WTC11 (cell line): ENCODE measurements around the gene SPAG9. TPM values are rescaled to one million over a fixed set of nuclear protein-coding genes. Genes with fewer than 3 reads are reported as not detected.

ENCODE experiments used
- ATAC-seq: fragments of 200-7000 bp; cut with Tn5 transposase; 2 replicates; pipeline ENCODE4 v1.10.0; 2021; ENCODE audit warnings: mild to moderate bottlenecking, moderate library complexity
- CTCF ChIA-PET: fragments of 300-600 bp; sonication (Branson Sonifier 250); formaldehyde crosslinking; loops from one replicate; lab custom pipeline; 2021; ENCODE audit warnings: antibody characterized with exemption; lab: Charles Lee
- POLR2A ChIA-PET: fragments of 350-600 bp; sonication (Branson Sonifier 250); formaldehyde crosslinking; loops from one replicate; lab custom pipeline; 2021; ENCODE audit warnings: antibody characterized with exemption; lab: Charles Lee
- DNase-seq: peaks from one replicate; pipeline ENCODE4 v3.0.0; 2021; ENCODE audit warnings: low spot score
- H3K27ac Mint-ChIP-seq: 2 replicates; pipeline ENCODE4 v1.8.0; 2021; ENCODE audit warnings: mixed read lengths
- H3K27me3 Mint-ChIP-seq: 2 replicates; pipeline ENCODE4 v1.8.0; 2021; ENCODE audit warnings: low read depth, mild to moderate bottlenecking, moderate library complexity, mixed read lengths
- H3K36me3 Mint-ChIP-seq: 2 replicates; pipeline ENCODE4 v1.8.0; 2021; ENCODE audit warnings: mixed read lengths
- H3K4me1 Mint-ChIP-seq: 2 replicates; pipeline ENCODE4 v1.8.0; 2022; ENCODE audit warnings: mixed read lengths
- H3K4me3 Mint-ChIP-seq: 2 replicates; pipeline ENCODE4 v1.8.0; 2021; ENCODE audit warnings: mild to moderate bottlenecking, moderate library complexity, mixed read lengths
- H3K9me3 Mint-ChIP-seq: 2 replicates; pipeline ENCODE4 v1.8.0; 2021; ENCODE audit warnings: mixed read lengths
- AFF4 ChIP-seq: sonication (generic); formaldehyde crosslinking; IDR thresholded peaks from 2 replicates; pipeline ENCODE4 v1.8.1; 2023; ENCODE audit warnings: mild to moderate bottlenecking, missing genetic modification reagents, borderline replicate concordance
- CREB1 ChIP-seq: sonication (generic); formaldehyde crosslinking; IDR thresholded peaks from 2 replicates; pipeline ENCODE4 v1.8.0; 2023; ENCODE audit warnings: mild to moderate bottlenecking, missing genetic modification reagents
- CTCF ChIP-seq: fragments of 200-600 bp; IDR thresholded peaks from 2 replicates; pipeline ENCODE4 v1.8.0; 2022; ENCODE audit warnings: antibody characterized with exemption
- E2F4 ChIP-seq: sonication (generic); formaldehyde crosslinking; IDR thresholded peaks from 2 replicates; pipeline ENCODE4 v1.8.1; 2022; ENCODE audit warnings: low read depth, mild to moderate bottlenecking, moderate library complexity, missing genetic modification reagents, borderline replicate concordance
- E2F5 ChIP-seq: sonication (generic); formaldehyde crosslinking; IDR thresholded peaks from 2 replicates; pipeline ENCODE4 v1.8.1; 2022; ENCODE audit warnings: mild to moderate bottlenecking, moderate library complexity, missing genetic modification reagents
- ERG ChIP-seq: fragments of 250-450 bp; sonication (Bioruptor Pico); IDR thresholded peaks from 2 replicates; pipeline ENCODE4 v1.8.0; 2021; ENCODE audit warnings: mild to moderate bottlenecking
- ESRRA ChIP-seq: sonication (generic); formaldehyde crosslinking; IDR thresholded peaks from 2 replicates; pipeline ENCODE4 v1.8.1; 2022; ENCODE audit warnings: mild to moderate bottlenecking, missing genetic modification reagents, borderline replicate concordance
- GABPB1 ChIP-seq: sonication (generic); formaldehyde crosslinking; IDR thresholded peaks from 2 replicates; pipeline ENCODE4 v1.8.1; 2023; ENCODE audit warnings: mild to moderate bottlenecking, missing genetic modification reagents
- GRHL2 ChIP-seq: fragments of 250-450 bp; sonication (Bioruptor Pico); IDR thresholded peaks from 2 replicates; pipeline ENCODE4 v1.8.0; 2022; ENCODE audit warnings: mild to moderate bottlenecking, moderate library complexity; ENCODE audit not compliant: insufficient replicate concordance, severe bottlenecking
- GTF2I ChIP-seq: fragments of 250-450 bp; sonication (Bioruptor Pico); conservative IDR thresholded peaks from 2 replicates; pipeline ENCODE4 v1.4.0; 2021; ENCODE audit warnings: mild to moderate bottlenecking
- HMGA2 ChIP-seq: fragments of 250-450 bp; sonication (Bioruptor Pico); IDR thresholded peaks from 2 replicates; pipeline ENCODE4 v1.4.0; 2021; ENCODE audit warnings: mild to moderate bottlenecking, moderate library complexity
- JAZF1 ChIP-seq: fragments of 250-450 bp; sonication (Bioruptor Pico); IDR thresholded peaks from 2 replicates; pipeline ENCODE4 v1.9.0; 2021; ENCODE audit warnings: moderate library complexity, mild to moderate bottlenecking, inconsistent platforms
- MLX ChIP-seq: sonication (generic); formaldehyde crosslinking; IDR thresholded peaks from 2 replicates; pipeline ENCODE4 v1.8.1; 2023; ENCODE audit warnings: mild to moderate bottlenecking, missing genetic modification reagents, moderate library complexity
- NFE2L1 ChIP-seq: sonication (generic); formaldehyde crosslinking; IDR thresholded peaks from 2 replicates; pipeline ENCODE4 v1.8.1; 2023; ENCODE audit warnings: missing genetic modification reagents
- PRDM15 ChIP-seq: sonication (generic); formaldehyde crosslinking; IDR thresholded peaks from 2 replicates; pipeline ENCODE4 v1.8.0; 2022; ENCODE audit warnings: missing genetic modification reagents
- RELA ChIP-seq: sonication (generic); formaldehyde crosslinking; IDR thresholded peaks from 2 replicates; pipeline ENCODE4 v1.8.1; 2022; ENCODE audit warnings: missing genetic modification reagents, mild to moderate bottlenecking, borderline replicate concordance
- RORB ChIP-seq: fragments of 250-450 bp; sonication (Bioruptor Pico); IDR thresholded peaks from 2 replicates; pipeline ENCODE4 v1.9.0; 2021; ENCODE audit warnings: mild to moderate bottlenecking
- SMAD3 ChIP-seq: sonication (generic); formaldehyde crosslinking; IDR thresholded peaks from 2 replicates; pipeline ENCODE4 v1.8.0; 2022; ENCODE audit warnings: missing genetic modification reagents, mild to moderate bottlenecking, borderline replicate concordance
- TEAD1 ChIP-seq: sonication (generic); formaldehyde crosslinking; IDR thresholded peaks from 2 replicates; pipeline ENCODE4 v1.8.0; 2022; ENCODE audit warnings: mild to moderate bottlenecking, missing genetic modification reagents
- ZMAT4 ChIP-seq: fragments of 250-450 bp; sonication (Bioruptor Pico); IDR thresholded peaks from 2 replicates; pipeline ENCODE4 v1.9.0; 2021; ENCODE audit warnings: mild to moderate bottlenecking
- ZNF138 ChIP-seq: sonication (generic); formaldehyde crosslinking; conservative IDR thresholded peaks from 2 replicates; pipeline ENCODE4 v1.8.1; 2022; ENCODE audit warnings: mild to moderate bottlenecking, moderate library complexity, missing genetic modification reagents
- ZNF232 ChIP-seq: sonication (generic); formaldehyde crosslinking; IDR thresholded peaks from 2 replicates; pipeline ENCODE4 v1.8.0; 2022; ENCODE audit warnings: mild to moderate bottlenecking, missing genetic modification reagents
- ZNF317 ChIP-seq: sonication (generic); formaldehyde crosslinking; IDR thresholded peaks from 2 replicates; pipeline ENCODE4 v1.8.1; 2023; ENCODE audit warnings: low read depth, mild to moderate bottlenecking, moderate library complexity, missing genetic modification reagents, borderline replicate concordance
- ZNF671 ChIP-seq: fragments of 250-450 bp; sonication (Bioruptor Pico); IDR thresholded peaks from 2 replicates; pipeline ENCODE4 v1.8.0; 2021; ENCODE audit warnings: mild to moderate bottlenecking
- total RNA-seq: library from RNA; stranded (reverse); gene quantifications from 3 replicates; pipeline ENCODE4 v1.2.3, GENCODE V29; 2021

Gene SPAG9
- total RNA-seq, 1 experiment from 2014 or later, result 51.9 TPM

- Mint-ChIP-seq H3K4me1 (no peaks in the 10 kb centered on the region), H3K27ac (no peak overlapping the region), H3K9me3 (peaks cover 7% of the 10 kb centered on the region), H3K36me3 (no peaks in the 10 kb centered on the region), H3K4me3 (no peak overlapping the region)
- no peak for DNase-seq
- no peak for ATAC-seq
- ChIA-PET POLR2A (no interaction called here), CTCF (no interaction called here)
- TF ChIP-seq ZNF138, result no peak
- no peak for TF ChIP-seq MLX (CRISPR knock-in tag)
- TF ChIP-seq GRHL2 (CRISPR knock-in tag), result no peak
- TF ChIP-seq E2F5 (CRISPR knock-in tag), result no peak
- no peak for TF ChIP-seq HMGA2 (CRISPR knock-in tag)
- no peak for TF ChIP-seq RORB (CRISPR knock-in tag)
- TF ChIP-seq TEAD1, result no peak
- no peak for TF ChIP-seq ESRRA (CRISPR knock-in tag)
- TF ChIP-seq AFF4 (CRISPR knock-in tag), result no peak
- no peak for TF ChIP-seq ZNF232
- no peak for TF ChIP-seq ZNF317 (CRISPR knock-in tag)
- TF ChIP-seq GTF2I (CRISPR knock-in tag), result no peak
- TF ChIP-seq JAZF1 (CRISPR knock-in tag), result no peak
- no peak for TF ChIP-seq ZNF671 (CRISPR knock-in tag)
- TF ChIP-seq RELA, result no peak
- TF ChIP-seq GABPB1 (CRISPR knock-in tag), result no peak
- TF ChIP-seq CREB1, result no peak
- TF ChIP-seq NFE2L1 (CRISPR knock-in tag), result no peak
- TF ChIP-seq E2F4 (CRISPR knock-in tag), result no peak
- TF ChIP-seq SMAD3 (CRISPR knock-in tag), result no peak
- TF ChIP-seq, all 79 proteins: peak for 0
- no peaks in the 10 kb centered on the region; the same call in 1 of the 2 replicates for H3K27me3 Mint-ChIP-seq
Observed at GRCh38 chr17:51133365-51133764, 12.7 kb upstream of the SPAG9 start.

GRCh38 chr17:51132964-51133319 lies 12.3 kb upstream of the SPAG9 start:
- Mint-ChIP-seq H3K27ac (no peak overlapping the region), H3K9me3 (peaks cover 7% of the 10 kb centered on the region), H3K4me3 (no peak overlapping the region), H3K27me3 (no peaks in the 10 kb centered on the region; the same call in 1 of the 2 replicates), H3K4me1 (no peaks in the 10 kb centered on the region), H3K36me3 (no peaks in the 10 kb centered on the region)
- CTCF ChIA-PET, result interaction anchor here (0.9 kb wide), 1 partner anchor 20 kb away, joined by 3 read pairs; the partner anchor contains the start of gene NME1
- DNase-seq (no peak), ATAC-seq (no peak)
- POLR2A ChIA-PET, result no interaction called here
- TF ChIP-seq CTCF (no peak), ERG (no peak), GTF2I (CRISPR knock-in tag) (no peak), PRDM15 (no peak), ZMAT4 (CRISPR knock-in tag) (no peak)
